SK-N-MC (cell line): ENCODE results near the gene AGRN.
A peak's percentile ranks its signal among the peaks of the same experiment; 100 is the strongest.
"Not testable (repeated sequence)": the region's sequence is repeated elsewhere in the genome, so short reads cannot be mapped to it uniquely, and the experiment has no call there.

ENCODE experiments used
- DNase-seq: peaks from one replicate; pipeline ENCODE4 v3.0.0-alpha.2; 2011; ENCODE audit warnings: low read depth, low spot score
- H3K27ac ChIP-seq: fragments of 200-600 bp; sonication (generic); 2 replicates; pipeline ENCODE4 v1.5.1; 2016; ENCODE audit warnings: mixed run types
- H3K36me3 ChIP-seq: fragments of 200-600 bp; sonication (generic); 2 replicates; pipeline ENCODE4 v1.6.1; 2017; ENCODE audit warnings: antibody characterized with exemption, low read length, mixed read lengths; ENCODE audit not compliant: insufficient read depth
- H3K4me3 ChIP-seq: fragments of 200-600 bp; sonication (generic); 2 replicates; pipeline ENCODE4 v1.5.1; 2016
- H3K9ac ChIP-seq: fragments of 200-600 bp; sonication (generic); 2 replicates; pipeline ENCODE4 v1.8.0; 2017; ENCODE audit warnings: mixed run types, mixed read lengths; ENCODE audit not compliant: insufficient read length
- H3K9me3 ChIP-seq: fragments of 200-600 bp; sonication (generic); 2 replicates; pipeline ENCODE4 v1.6.1; 2017; ENCODE audit warnings: low read depth, mild to moderate bottlenecking, antibody characterized with exemption, low read length, moderate library complexity, mixed read lengths
- EZH2 ChIP-seq: fragments of 200-600 bp; sonication (generic); IDR thresholded peaks from one replicate; pipeline ENCODE4 v1.6.1; 2017; ENCODE audit warnings: antibody characterized with exemption
- FOXP2 ChIP-seq: optimal IDR thresholded peaks from 2 replicates; pipeline ENCODE3; 2011; ENCODE audit warnings: mild to moderate bottlenecking, moderate library complexity; ENCODE audit not compliant: insufficient read depth; ENCODE audit errors: extremely low read length, control extremely low read depth
- POLR2AphosphoS5 ChIP-seq: IDR thresholded peaks from 2 replicates; pipeline ENCODE4 v1.6.1; 2012; ENCODE audit warnings: mild to moderate bottlenecking, low read depth, low read length, borderline replicate concordance

The AGRN gene

DNA sequence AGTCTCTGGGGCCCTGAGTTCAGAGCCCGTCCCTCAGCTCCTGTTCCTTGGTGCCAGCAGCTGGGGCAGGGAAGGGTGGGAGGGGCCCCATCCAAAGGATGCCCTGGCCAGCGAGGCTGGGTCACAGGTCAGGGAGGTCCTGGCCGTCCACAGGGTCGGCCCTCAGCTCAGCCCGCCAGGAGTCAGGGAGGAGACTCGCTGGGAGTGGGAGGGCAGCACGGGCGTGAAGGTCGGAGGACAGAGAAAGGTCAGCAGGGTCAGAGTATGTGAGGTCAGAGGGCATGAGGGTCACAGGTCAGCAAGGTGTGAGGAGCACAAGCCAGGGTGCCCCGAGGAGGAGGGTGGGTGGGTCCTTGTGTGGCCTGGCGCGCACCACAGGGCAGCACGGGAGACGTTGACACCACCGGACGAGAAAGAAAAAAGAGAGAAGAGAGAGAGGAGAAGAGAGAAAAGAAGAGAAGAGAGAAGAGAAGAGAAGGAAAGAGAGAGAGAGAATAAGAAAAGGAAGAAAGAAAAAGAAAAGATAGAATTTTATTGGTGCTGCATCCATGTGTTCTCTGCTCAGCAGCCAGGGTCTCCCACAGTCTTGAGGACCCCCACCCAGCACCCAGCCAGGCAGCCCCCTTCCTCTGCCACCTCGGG is 45.1 kb upstream of the AGRN start:
- TF ChIP-seq EZH2 (no peak), POLR2AphosphoS5 (no peak), FOXP2 (no peak)
- no peak for DNase-seq
- H3K9me3 ChIP-seq = no peaks in the 10 kb centered on the region
- no peak overlapping the region for H3K27ac ChIP-seq
- no peaks in the 10 kb centered on the region for H3K36me3 ChIP-seq
- no peak overlapping the region for H3K9ac ChIP-seq
- H3K4me3 ChIP-seq = no peak overlapping the region

DNA sequence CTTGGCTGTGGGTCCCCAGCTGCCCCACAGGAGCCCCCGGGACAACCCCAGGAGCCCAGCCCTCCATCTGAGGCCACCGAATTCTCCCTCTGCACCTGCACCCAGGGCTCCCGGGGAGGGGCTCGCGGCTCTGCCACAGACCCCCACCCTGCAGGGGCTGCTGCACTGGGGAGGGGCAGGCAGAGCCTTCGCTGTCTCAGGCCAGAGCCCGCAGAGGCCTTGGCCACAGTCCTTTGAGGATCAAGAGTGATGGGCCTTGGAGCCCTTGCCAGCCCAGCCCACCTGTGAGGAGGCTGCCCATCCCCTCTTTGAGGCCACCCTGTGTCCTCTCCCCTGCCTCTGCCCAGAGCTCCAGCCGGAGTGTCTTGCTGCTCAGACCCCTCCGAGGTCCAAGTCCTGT is 44.6 kb upstream of the AGRN start:
- Histone ChIP-seq H3K9me3 (no peaks in the 10 kb centered on the region), H3K4me3 (peak overlapping the region; percentile 83), H3K9ac (no peak overlapping the region), H3K36me3 (no peaks in the 10 kb centered on the region), H3K27ac (no peak overlapping the region)
- no peak for DNase-seq
- TF ChIP-seq POLR2AphosphoS5 = no peak
- TF ChIP-seq EZH2 = no peak
- TF ChIP-seq FOXP2 = no peak

DNA sequence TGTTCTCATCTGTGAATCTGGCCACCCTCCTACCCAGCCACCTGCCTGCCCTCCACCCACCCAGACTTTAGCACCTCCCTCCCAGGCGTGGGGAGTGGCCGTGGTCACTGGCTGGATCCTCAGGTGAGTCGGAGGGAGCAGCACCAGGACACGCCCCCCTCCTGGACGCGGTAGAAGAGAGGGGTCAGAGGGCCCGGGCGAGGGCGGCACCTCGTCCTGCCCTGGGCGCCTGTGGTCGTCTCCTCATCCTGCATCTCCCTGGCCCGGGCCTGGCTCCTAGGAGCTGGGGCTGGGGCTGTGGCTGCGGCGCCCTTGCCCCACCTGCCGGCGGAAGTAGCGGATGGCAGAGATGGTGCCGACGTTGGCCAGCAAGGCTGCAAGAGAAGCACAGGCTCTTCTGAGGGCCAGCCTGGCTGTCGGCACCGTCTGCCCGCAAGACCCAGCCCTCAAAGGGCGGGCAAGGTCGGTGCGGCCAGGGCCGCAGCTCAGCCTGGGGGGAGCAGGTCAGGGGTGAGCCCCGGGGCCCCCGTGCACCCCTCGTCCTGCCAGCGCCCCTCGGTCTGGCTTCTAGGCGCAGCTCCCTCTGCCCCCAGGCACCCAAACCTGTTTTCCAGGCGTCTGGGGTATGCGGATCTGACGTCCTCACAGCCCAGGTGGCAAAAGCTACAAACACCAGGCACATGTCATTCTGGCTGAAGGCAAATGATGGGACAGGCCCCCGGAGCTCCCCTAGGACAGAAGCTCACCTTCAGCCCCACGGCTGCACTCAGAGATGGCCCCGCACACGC is 43.8 kb upstream of the AGRN start:
- Histone ChIP-seq H3K4me3 (peak overlapping the region; percentile 83), H3K9ac (no peak overlapping the region), H3K27ac (no peak overlapping the region), H3K36me3 (no peaks in the 10 kb centered on the region), H3K9me3 (no peaks in the 10 kb centered on the region)
- no peak for DNase-seq
- no peak for TF ChIP-seq EZH2
- TF ChIP-seq FOXP2 = no peak
- TF ChIP-seq POLR2AphosphoS5 = no peak

DNA sequence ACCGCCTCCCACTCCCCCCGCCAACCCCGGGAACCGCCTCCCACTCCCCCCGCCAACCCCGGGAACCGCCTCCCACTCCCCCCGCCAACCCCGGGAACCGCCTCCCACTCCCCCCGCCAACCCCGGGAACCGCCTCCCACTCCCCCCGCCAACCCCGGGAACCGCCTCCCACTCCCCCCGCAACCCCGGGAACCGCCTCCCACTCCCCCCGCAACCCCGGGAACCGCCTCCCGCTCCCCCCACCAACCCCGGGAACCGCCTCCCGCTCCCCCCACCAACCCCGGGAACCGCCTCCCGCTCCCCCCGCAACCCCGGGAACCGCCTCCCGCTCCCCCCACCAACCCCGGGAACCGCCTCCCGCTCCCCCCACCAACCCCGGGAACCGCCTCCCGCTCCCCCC is 43.1 kb upstream of the AGRN start:
- H3K27ac ChIP-seq, DNase-seq, H3K4me3 ChIP-seq, H3K9ac ChIP-seq, H3K9me3 ChIP-seq, H3K36me3 ChIP-seq: not testable (repeated sequence)

DNA sequence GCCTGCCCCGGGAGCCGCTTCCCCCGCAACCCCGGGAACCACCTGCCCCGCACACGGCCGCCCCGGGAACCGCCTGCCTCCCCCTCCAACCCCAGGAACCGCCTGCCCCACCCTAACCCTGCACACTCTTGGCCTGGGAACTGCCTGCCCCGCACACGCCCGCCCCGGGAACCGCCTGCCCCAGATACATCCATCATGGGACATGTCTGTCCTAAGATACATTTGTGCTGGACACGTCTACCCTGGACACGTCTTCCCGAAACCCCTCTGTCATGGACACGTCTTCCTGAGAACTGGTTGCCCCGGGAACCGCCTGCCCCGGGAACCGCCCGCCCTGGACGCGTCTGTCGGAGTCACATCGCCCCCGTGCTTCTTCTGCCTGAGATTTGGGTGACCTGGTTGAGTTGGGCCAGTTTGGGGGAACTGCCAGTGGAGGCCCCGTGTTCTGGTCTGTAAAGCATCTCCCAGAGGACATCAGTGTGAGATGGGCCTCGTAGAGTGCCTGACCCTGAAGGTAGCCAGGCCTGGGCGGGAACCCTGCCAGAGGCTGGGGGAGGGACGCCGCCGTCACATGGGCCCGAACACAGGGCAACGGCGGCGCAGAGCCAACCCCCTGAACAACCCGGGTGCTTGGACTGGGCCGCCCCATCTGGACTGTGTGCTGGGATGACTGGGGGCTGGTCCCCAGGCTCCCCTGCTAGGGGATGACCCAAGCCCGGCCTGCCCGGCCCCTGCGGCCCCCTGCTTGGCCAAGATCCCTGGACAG is 41.7 kb upstream of the AGRN start:
- Histone ChIP-seq H3K27ac (no peak overlapping the region), H3K9me3 (no peaks in the 10 kb centered on the region), H3K36me3 (no peaks in the 10 kb centered on the region), H3K4me3 (no peak overlapping the region), H3K9ac (no peak overlapping the region)
- no peak for DNase-seq
- TF ChIP-seq EZH2 (no peak), FOXP2 (no peak), POLR2AphosphoS5 (no peak)

DNA sequence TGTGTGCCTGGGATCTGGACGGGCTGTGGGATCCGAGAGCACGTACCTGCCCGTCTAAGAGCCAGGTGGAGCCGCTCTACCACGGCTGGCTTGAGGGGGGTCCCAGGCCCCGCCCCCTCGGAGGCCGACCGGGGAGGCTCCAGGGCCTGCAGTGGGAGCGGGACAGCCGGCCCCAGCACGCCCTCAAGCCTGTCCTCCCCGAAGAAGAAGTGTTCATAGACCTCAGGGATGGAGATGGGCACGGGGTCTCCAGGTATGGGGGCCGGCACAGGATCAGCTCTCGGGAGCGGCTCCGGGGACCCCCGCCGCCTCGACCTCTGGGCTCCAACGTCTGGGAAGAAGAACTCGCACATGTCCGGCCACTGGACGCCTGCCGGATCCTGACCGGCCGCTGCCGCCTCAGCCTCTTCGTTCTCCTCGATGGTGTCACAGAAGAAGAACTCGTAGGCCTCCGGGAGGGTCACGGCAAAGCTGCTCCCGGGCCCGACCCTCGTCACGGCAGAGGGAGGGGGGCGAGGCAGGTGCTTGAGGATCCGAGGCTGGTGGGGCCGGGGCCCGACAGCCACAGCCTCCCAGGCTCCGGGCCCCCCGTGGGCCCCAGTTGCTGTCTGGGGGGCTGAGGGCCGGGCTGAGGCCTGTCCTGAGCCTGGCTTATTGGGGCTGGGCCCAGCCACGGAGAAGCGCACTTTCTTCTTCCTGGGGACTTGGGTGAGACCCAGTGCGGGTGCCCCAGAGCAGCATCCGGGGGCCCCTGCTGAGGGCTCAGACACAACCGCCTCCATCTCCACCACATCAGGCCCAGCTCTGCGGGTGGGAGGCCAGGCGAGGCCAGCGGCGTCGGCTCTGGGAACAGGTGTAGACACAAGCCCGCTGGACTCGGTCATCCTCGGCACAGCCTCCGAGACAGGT is 40.8 kb upstream of the AGRN start:
- Histone ChIP-seq H3K4me3 (no peak overlapping the region), H3K27ac (no peak overlapping the region), H3K9me3 (no peaks in the 10 kb centered on the region), H3K9ac (no peak overlapping the region), H3K36me3 (no peaks in the 10 kb centered on the region)
- DNase-seq = no peak
- no peak for TF ChIP-seq EZH2
- TF ChIP-seq FOXP2 = no peak
- TF ChIP-seq POLR2AphosphoS5 = no peak

DNA sequence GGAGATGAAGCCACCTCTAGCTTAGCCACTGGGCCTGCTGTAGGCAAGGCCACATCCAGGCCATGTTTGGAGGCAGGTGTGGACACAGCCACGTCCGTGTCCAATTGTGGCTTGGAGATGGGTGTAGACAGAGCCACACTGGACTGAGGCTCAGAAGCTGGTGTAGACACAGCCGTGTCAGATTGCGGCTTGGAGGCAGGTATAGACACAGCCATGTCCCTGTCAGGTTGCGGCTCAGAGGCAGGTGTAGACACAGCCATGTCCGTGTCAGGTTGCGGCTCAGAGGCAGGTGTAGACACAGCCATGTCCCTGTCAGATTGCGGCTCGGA is 40.2 kb upstream of the AGRN start:
- Histone ChIP-seq H3K9me3 (no peaks in the 10 kb centered on the region), H3K9ac (no peak overlapping the region), H3K4me3 (no peak overlapping the region), H3K36me3 (no peaks in the 10 kb centered on the region), H3K27ac (no peak overlapping the region)
- DNase-seq = no peak
- TF ChIP-seq EZH2 (no peak), POLR2AphosphoS5 (no peak), FOXP2 (no peak)

DNA sequence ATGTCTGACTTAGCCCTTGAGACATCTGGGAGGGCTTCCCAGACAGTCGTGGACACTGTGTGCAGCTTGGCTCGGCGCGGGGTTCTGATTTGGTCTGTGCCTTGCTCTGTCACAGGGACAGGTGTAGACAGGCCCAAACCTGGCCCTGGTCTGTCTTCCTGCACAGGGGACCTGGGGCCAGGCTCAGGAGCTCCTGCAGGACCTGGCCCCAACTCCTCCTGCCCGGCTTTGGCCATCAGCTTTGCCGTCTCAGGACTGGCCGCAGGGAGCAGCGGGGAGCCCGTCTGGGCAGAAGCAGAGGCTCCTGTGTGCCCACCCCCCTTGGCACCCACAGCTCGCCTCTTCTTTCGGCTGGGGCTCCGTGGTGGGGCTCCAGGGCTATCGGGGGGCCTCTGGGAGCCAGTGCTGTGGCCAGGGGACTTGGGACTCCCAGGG is 39.8 kb upstream of the AGRN start:
- Histone ChIP-seq H3K36me3 (no peaks in the 10 kb centered on the region), H3K4me3 (no peak overlapping the region), H3K9me3 (no peaks in the 10 kb centered on the region), H3K27ac (no peak overlapping the region), H3K9ac (no peak overlapping the region)
- TF ChIP-seq FOXP2 (no peak), EZH2 (no peak), POLR2AphosphoS5 (no peak)
- no peak for DNase-seq
